WTC11 (cell line): ENCODE measurements around the gene FAM216A.

ENCODE experiments used
- ESRRA ChIP-seq: sonication (generic); formaldehyde crosslinking; IDR thresholded peaks from 2 replicates; pipeline ENCODE4 v1.8.1; 2022; ENCODE audit warnings: mild to moderate bottlenecking, missing genetic modification reagents, borderline replicate concordance
- NR1H2 ChIP-seq: sonication (generic); formaldehyde crosslinking; IDR thresholded peaks from 2 replicates; pipeline ENCODE4 v1.9.0; 2021; ENCODE audit warnings: mild to moderate bottlenecking, moderate library complexity, missing genetic modification reagents
- NR2C2 ChIP-seq: sonication (generic); formaldehyde crosslinking; IDR thresholded peaks from 2 replicates; pipeline ENCODE4 v1.8.0; 2022; ENCODE audit warnings: mild to moderate bottlenecking, missing genetic modification reagents
- RELA ChIP-seq: sonication (generic); formaldehyde crosslinking; IDR thresholded peaks from 2 replicates; pipeline ENCODE4 v1.8.1; 2022; ENCODE audit warnings: missing genetic modification reagents, mild to moderate bottlenecking, borderline replicate concordance
- SMAD3 ChIP-seq: sonication (generic); formaldehyde crosslinking; IDR thresholded peaks from 2 replicates; pipeline ENCODE4 v1.8.0; 2022; ENCODE audit warnings: missing genetic modification reagents, mild to moderate bottlenecking, borderline replicate concordance
- ZNF121 ChIP-seq: sonication (generic); formaldehyde crosslinking; IDR thresholded peaks from 2 replicates; pipeline ENCODE4 v1.8.0; 2023; ENCODE audit warnings: missing genetic modification reagents
- ZNF671 ChIP-seq: fragments of 250-450 bp; sonication (Bioruptor Pico); IDR thresholded peaks from 2 replicates; pipeline ENCODE4 v1.8.0; 2021; ENCODE audit warnings: mild to moderate bottlenecking
- TF ChIP-seq, protein P1 (sequence below): fragments of 200-600 bp; IDR thresholded peaks from 2 replicates; pipeline ENCODE4 v1.8.0; 2022; ENCODE audit warnings: antibody characterized with exemption
- TF ChIP-seq, protein P2 (sequence below): sonication (generic); formaldehyde crosslinking; IDR thresholded peaks from 2 replicates; pipeline ENCODE4 v1.8.1; 2023; ENCODE audit warnings: mild to moderate bottlenecking, moderate library complexity, missing genetic modification reagents

DNA sequence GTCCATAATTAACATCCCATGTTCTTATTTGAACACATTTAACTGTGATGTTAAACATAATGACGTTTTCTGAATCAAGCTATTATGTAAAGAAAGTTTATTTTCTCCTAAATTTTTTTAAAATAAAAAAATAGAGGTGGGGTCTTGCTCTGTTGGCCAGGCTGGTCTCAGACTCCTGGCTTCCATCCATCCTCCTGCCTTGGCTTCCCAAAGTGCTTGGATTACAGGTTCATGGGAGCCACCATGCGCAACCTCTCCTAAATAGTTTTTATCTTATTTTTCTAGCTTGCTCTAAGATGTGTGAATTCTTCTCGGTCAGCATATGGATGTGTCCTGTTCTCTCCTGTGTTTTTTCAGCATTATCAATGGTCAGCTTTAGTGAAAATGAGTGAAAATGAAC, 36.7 kb downstream of the FAM216A start:
- TF ChIP-seq, protein P1, sequence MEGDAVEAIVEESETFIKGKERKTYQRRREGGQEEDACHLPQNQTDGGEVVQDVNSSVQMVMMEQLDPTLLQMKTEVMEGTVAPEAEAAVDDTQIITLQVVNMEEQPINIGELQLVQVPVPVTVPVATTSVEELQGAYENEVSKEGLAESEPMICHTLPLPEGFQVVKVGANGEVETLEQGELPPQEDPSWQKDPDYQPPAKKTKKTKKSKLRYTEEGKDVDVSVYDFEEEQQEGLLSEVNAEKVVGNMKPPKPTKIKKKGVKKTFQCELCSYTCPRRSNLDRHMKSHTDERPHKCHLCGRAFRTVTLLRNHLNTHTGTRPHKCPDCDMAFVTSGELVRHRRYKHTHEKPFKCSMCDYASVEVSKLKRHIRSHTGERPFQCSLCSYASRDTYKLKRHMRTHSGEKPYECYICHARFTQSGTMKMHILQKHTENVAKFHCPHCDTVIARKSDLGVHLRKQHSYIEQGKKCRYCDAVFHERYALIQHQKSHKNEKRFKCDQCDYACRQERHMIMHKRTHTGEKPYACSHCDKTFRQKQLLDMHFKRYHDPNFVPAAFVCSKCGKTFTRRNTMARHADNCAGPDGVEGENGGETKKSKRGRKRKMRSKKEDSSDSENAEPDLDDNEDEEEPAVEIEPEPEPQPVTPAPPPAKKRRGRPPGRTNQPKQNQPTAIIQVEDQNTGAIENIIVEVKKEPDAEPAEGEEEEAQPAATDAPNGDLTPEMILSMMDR, result no peak
- TF ChIP-seq SMAD3, result no peak
- TF ChIP-seq, protein P2, sequence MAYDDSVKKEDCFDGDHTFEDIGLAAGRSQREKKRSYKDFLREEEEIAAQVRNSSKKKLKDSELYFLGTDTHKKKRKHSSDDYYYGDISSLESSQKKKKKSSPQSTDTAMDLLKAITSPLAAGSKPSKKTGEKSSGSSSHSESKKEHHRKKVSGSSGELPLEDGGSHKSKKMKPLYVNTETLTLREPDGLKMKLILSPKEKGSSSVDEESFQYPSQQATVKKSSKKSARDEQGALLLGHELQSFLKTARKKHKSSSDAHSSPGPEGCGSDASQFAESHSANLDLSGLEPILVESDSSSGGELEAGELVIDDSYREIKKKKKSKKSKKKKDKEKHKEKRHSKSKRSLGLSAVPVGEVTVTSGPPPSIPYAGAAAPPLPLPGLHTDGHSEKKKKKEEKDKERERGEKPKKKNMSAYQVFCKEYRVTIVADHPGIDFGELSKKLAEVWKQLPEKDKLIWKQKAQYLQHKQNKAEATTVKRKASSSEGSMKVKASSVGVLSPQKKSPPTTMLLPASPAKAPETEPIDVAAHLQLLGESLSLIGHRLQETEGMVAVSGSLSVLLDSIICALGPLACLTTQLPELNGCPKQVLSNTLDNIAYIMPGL (CRISPR knock-in tag), result no peak
- no peak for TF ChIP-seq ZNF121 (CRISPR knock-in tag)
- TF ChIP-seq NR2C2 (CRISPR knock-in tag), result no peak
- no peak for TF ChIP-seq ZNF671 (CRISPR knock-in tag)
- no peak for TF ChIP-seq RELA (CRISPR knock-in tag)
- TF ChIP-seq ESRRA, result no peak
- TF ChIP-seq NR1H2 (CRISPR knock-in tag), result no peak
